OCI-LY7 (cell line): ENCODE measurements around the gene CSKMT. TPM values are rescaled to one million over a fixed set of nuclear protein-coding genes. Genes with fewer than 3 reads are reported as not detected.

Experiments used
- BruUV-seq: library from RNA; stranded (reverse); fragments of 400-500 nt; replicated peaks from 2 replicates; lab custom pipeline; 2021; lab: Mats Ljungman, UMichigan
- CTCF ChIA-PET: fragments of 300-600 bp; sonication (Branson Sonifier 250); formaldehyde crosslinking; loops from one replicate; lab custom pipeline; 2022; ENCODE audit warnings: antibody characterized with exemption; ENCODE audit not compliant: unreplicated experiment; lab: Charles Lee
- POLR2A ChIA-PET: fragments of 300-600 bp; sonication (Branson Sonifier 250); formaldehyde crosslinking; loops from one replicate; lab custom pipeline; 2022; ENCODE audit warnings: antibody characterized with exemption; lab: Charles Lee
- DNase-seq: peaks from one replicate; pipeline ENCODE4 v3.0.0-alpha.2; 2015; ENCODE audit warnings: low spot score
- H2AFZ ChIP-seq: fragments of 200-600 bp; sonication (generic), shearing (Covaris generic); 2 replicates; pipeline ENCODE4 v1.6.1; 2014; ENCODE audit warnings: mild to moderate bottlenecking, antibody characterized with exemption, low read length, moderate library complexity
- H3K27ac ChIP-seq: fragments of 200-600 bp; sonication (generic); 2 replicates; pipeline ENCODE4 v1.5.1; 2014; ENCODE audit warnings: mixed run types, low read depth, mild to moderate bottlenecking, moderate library complexity, low read length, inconsistent platforms; ENCODE audit not compliant: poor library complexity, severe bottlenecking
- H3K36me3 ChIP-seq: fragments of 200-600 bp; sonication (generic); 2 replicates; pipeline ENCODE4 v1.6.1; 2014; ENCODE audit warnings: mild to moderate bottlenecking, antibody characterized with exemption, low read length, moderate library complexity, mixed read lengths; ENCODE audit not compliant: insufficient read depth
- H3K4me1 ChIP-seq: fragments of 200-600 bp; sonication (generic); 2 replicates; pipeline ENCODE4 v1.5.1; 2014; ENCODE audit warnings: mild to moderate bottlenecking, low read length; ENCODE audit not compliant: insufficient read depth, poor library complexity, severe bottlenecking
- H3K4me2 ChIP-seq: fragments of 200-600 bp; sonication (generic); 2 replicates; pipeline ENCODE4 v1.6.1; 2014; ENCODE audit warnings: mild to moderate bottlenecking, low read length
- H3K4me3 ChIP-seq: fragments of 200-600 bp; sonication (generic); 2 replicates; pipeline ENCODE4 v1.5.1; 2014; ENCODE audit warnings: mild to moderate bottlenecking, low read depth, low read length; ENCODE audit not compliant: poor library complexity, severe bottlenecking
- H3K79me2 ChIP-seq: fragments of 200-600 bp; sonication (generic); 2 replicates; pipeline ENCODE4 v1.6.1; 2016; ENCODE audit warnings: low read depth, mild to moderate bottlenecking, low read length, moderate library complexity, mixed read lengths; ENCODE audit not compliant: insufficient read depth
- H3K9me2 ChIP-seq: fragments of 200-600 bp; sonication (generic); 2 replicates; pipeline ENCODE4 v1.6.1; 2016; ENCODE audit warnings: mild to moderate bottlenecking, low read length, mixed read lengths; ENCODE audit not compliant: insufficient read depth
- H3K9me3 ChIP-seq: fragments of 200-600 bp; sonication (generic); 2 replicates; pipeline ENCODE4 v1.6.1; 2014; ENCODE audit warnings: mild to moderate bottlenecking, mixed run types, low read length, mixed read lengths
- H4K20me1 ChIP-seq: fragments of 200-600 bp; sonication (generic); 2 replicates; pipeline ENCODE4 v1.6.1; 2014; ENCODE audit warnings: mild to moderate bottlenecking, antibody characterized with exemption, low read length, moderate library complexity, mixed read lengths; ENCODE audit not compliant: insufficient read depth
- CTCF ChIP-seq: fragments of 200-600 bp; sonication (generic); conservative IDR thresholded peaks from 2 replicates; pipeline ENCODE4 v1.5.1; 2014; ENCODE audit warnings: mild to moderate bottlenecking, antibody characterized with exemption, low read length, moderate library complexity, mixed read lengths
- EZH2phosphoT487 ChIP-seq: fragments of 200-600 bp; sonication (generic); IDR thresholded peaks from 2 replicates; pipeline ENCODE4 v1.6.1; 2018; ENCODE audit warnings: low read depth, borderline replicate concordance, mild to moderate bottlenecking, mixed run types, antibody characterized with exemption, low read length, moderate library complexity, mixed read lengths
- intact Hi-C: fragments of 100-400 bp; cut with micrococcal nuclease; formaldehyde crosslinking; loops from one replicate; pipeline ENCODE4 v1.10.0; 2022; ENCODE audit not compliant: unreplicated experiment
- total RNA-seq, 2 experiments: library from RNA; depleted of rRNA in 1 of 2; stranded (reverse); fragments of >200 nt in 1 of 2; shearing (Covaris generic) in 1 of 2; gene quantifications; 2 replicates each; pipeline ENCODE4 v1.2.3, GENCODE V29; 2014 to 2022

CSKMT gene
- total RNA-seq, 2 experiments from 2014 or later = 80.1 to 88.4 TPM

- intact Hi-C loops = no loop called here
- TF ChIP-seq EZH2phosphoT487 (no peak), CTCF (no peak)
- peaks cover 24% of the 10 kb centered on the region for H3K4me1 ChIP-seq
- no peaks in the 10 kb centered on the region for H3K9me2 ChIP-seq
- H3K9me3 ChIP-seq = no peaks in the 10 kb centered on the region
- no peak overlapping the region for H3K4me2 ChIP-seq
- POLR2A ChIA-PET = no interaction called here
- no peaks in the 10 kb centered on the region for H4K20me1 ChIP-seq
- no peak overlapping the region for H3K27ac ChIP-seq
- CTCF ChIA-PET = interaction anchor here (1.0 kb wide), 1 partner anchor 71 kb away, joined by 5 read pairs; the partner anchor contains the start of gene ZBTB3
- no TSS peak for BruUV-seq
- no peak for DNase-seq
- H3K36me3 ChIP-seq = peaks cover under 1% of the 10 kb centered on the region; the same call in 1 of the 2 replicates
- H3K4me3 ChIP-seq = no peak overlapping the region
- no peak overlapping the region for H2AFZ ChIP-seq
- peaks cover 14% of the 10 kb centered on the region; the same call in 1 of the 2 replicates for H3K79me2 ChIP-seq
Measured at GRCh38 chr11:62682518-62682917, 17.4 kb downstream of the CSKMT start.

- ChIA-PET CTCF (no interaction called here), POLR2A (interaction anchor here (1.9 kb wide), 1 partner anchor 40 kb away, joined by 4 read pairs; the partner anchor contains the start of gene HNRNPUL2)
- Histone ChIP-seq H3K9me3 (no peaks in the 10 kb centered on the region), H3K27ac (no peak overlapping the region), H3K79me2 (no peaks in the 10 kb centered on the region), H3K36me3 (peaks cover 35% of the 10 kb centered on the region), H2AFZ (no peak overlapping the region), H3K4me3 (no peak overlapping the region), H3K4me2 (no peak overlapping the region), H4K20me1 (no peaks in the 10 kb centered on the region), H3K9me2 (no peaks in the 10 kb centered on the region), H3K4me1 (no peaks in the 10 kb centered on the region)
- BruUV-seq = no TSS peak
- intact Hi-C loops = no loop called here
- DNase-seq = no peak
- no peak for TF ChIP-seq CTCF
- no peak for TF ChIP-seq EZH2phosphoT487
Measured at GRCh38 chr11:62687508-62688396, 22.6 kb downstream of the CSKMT start.

GRCh38 chr11:62688491-62688890 lies 23.4 kb downstream of the CSKMT start:
- TF ChIP-seq CTCF (no peak), EZH2phosphoT487 (no peak)
- H2AFZ ChIP-seq = no peak overlapping the region
- H3K36me3 ChIP-seq = peaks cover 42% of the 10 kb centered on the region
- H3K27ac ChIP-seq = no peak overlapping the region
- POLR2A ChIA-PET = interaction anchor here (1.2 to 1.9 kb wide), 2 partner anchors 11 to 39 kb away, joined by 3 to 4 read pairs; partner anchors contain the start of gene HNRNPUL2
- CTCF ChIA-PET = no interaction called here
- no peaks in the 10 kb centered on the region for H3K9me3 ChIP-seq
- no peak overlapping the region for H3K4me3 ChIP-seq
- H3K4me1 ChIP-seq = no peaks in the 10 kb centered on the region
- H3K9me2 ChIP-seq = no peaks in the 10 kb centered on the region
- no TSS peak for BruUV-seq
- no peaks in the 10 kb centered on the region for H4K20me1 ChIP-seq
- no peak overlapping the region for H3K4me2 ChIP-seq
- H3K79me2 ChIP-seq = no peaks in the 10 kb centered on the region
- no peak for DNase-seq
- intact Hi-C loops = no loop called here
